GM23338 (cell line): ENCODE data around the gene CYB5R4. TPM values are rescaled to one million over a fixed set of nuclear protein-coding genes. Genes with fewer than 3 reads are reported as not detected.

Source experiments
- ATAC-seq: fragments of 200-7000 bp; cut with Tn5 transposase; 3 replicates; pipeline ENCODE4 v1.9.1; 2020
- DNase-seq: peaks from one replicate; pipeline ENCODE4 v3.0.0-alpha.2; 2015; ENCODE audit warnings: low spot score
- H2AFZ ChIP-seq: fragments of 200-600 bp; sonication (generic); 2 replicates; pipeline ENCODE4 v1.8.0; 2016; ENCODE audit warnings: antibody characterized with exemption, mild to moderate bottlenecking, moderate library complexity
- H3F3A ChIP-seq: fragments of 200-600 bp; sonication (generic); replicated peaks from 2 replicates; pipeline ENCODE4 v1.8.0; 2017; ENCODE audit warnings: antibody characterized with exemption, mixed run types, low read depth
- H3K27ac ChIP-seq: fragments of 200-600 bp; sonication (generic); 2 replicates; pipeline ENCODE4 v1.6.1; 2016; ENCODE audit warnings: low read depth
- H3K27me3 ChIP-seq: fragments of 200-600 bp; sonication (generic); 2 replicates; pipeline ENCODE4 v1.8.0; 2016; ENCODE audit warnings: mild to moderate bottlenecking, mixed run types, moderate library complexity; ENCODE audit not compliant: insufficient read depth
- H3K36me3 ChIP-seq: fragments of 200-600 bp; sonication (generic); 2 replicates; pipeline ENCODE4 v1.8.0; 2016; ENCODE audit warnings: mild to moderate bottlenecking; ENCODE audit not compliant: insufficient read depth
- H3K4me1 ChIP-seq: fragments of 200-600 bp; sonication (generic); 2 replicates; pipeline ENCODE4 v1.8.0; 2016; ENCODE audit warnings: mild to moderate bottlenecking, moderate library complexity; ENCODE audit not compliant: insufficient read depth
- H3K4me2 ChIP-seq: fragments of 200-600 bp; sonication (generic); 2 replicates; pipeline ENCODE4 v1.7.1; 2017; ENCODE audit warnings: mixed run types
- H3K4me3 ChIP-seq: fragments of 200-600 bp; sonication (generic); 2 replicates; pipeline ENCODE4 v1.6.1; 2016; ENCODE audit warnings: mixed run types
- H3K79me2 ChIP-seq: fragments of 200-600 bp; sonication (generic); replicated peaks from 2 replicates; pipeline ENCODE4 v1.8.0; 2017; ENCODE audit warnings: mild to moderate bottlenecking; ENCODE audit not compliant: insufficient read depth
- H3K9me2 ChIP-seq: fragments of 200-600 bp; sonication (generic); 2 replicates; pipeline ENCODE4 v1.8.0; 2017; ENCODE audit not compliant: insufficient read depth
- H4K20me1 ChIP-seq: fragments of 200-600 bp; sonication (generic); replicated peaks from 2 replicates; pipeline ENCODE4 v1.8.0; 2017; ENCODE audit warnings: mild to moderate bottlenecking; ENCODE audit not compliant: insufficient read depth
- H3K27ac Mint-ChIP-seq: 2 replicates; pipeline ENCODE4 v1.8.0; 2020; ENCODE audit warnings: inconsistent platforms, mild to moderate bottlenecking, moderate library complexity, mixed read lengths
- H3K27me3 Mint-ChIP-seq: 3 replicates; pipeline ENCODE4 v1.8.0; 2022; ENCODE audit warnings: low read depth, mild to moderate bottlenecking, moderate library complexity, mixed read lengths, inconsistent platforms; ENCODE audit not compliant: insufficient read depth, poor library complexity
- H3K36me3 Mint-ChIP-seq: 3 replicates; pipeline ENCODE4 v1.8.0; 2021; ENCODE audit warnings: low read depth, mild to moderate bottlenecking, inconsistent platforms, moderate library complexity, mixed read lengths
- H3K4me1 Mint-ChIP-seq: 3 replicates; pipeline ENCODE4 v1.8.0; 2020; ENCODE audit warnings: mild to moderate bottlenecking, inconsistent platforms, mixed read lengths
- H3K4me3 Mint-ChIP-seq: 3 replicates; pipeline ENCODE4 v1.8.0; 2021; ENCODE audit warnings: moderate library complexity, mild to moderate bottlenecking, inconsistent platforms, mixed read lengths
- H3K9me3 Mint-ChIP-seq: 3 replicates; pipeline ENCODE4 v1.8.0; 2020; ENCODE audit warnings: moderate library complexity, mild to moderate bottlenecking, inconsistent platforms, mixed read lengths
- EZH2phosphoT487 ChIP-seq: fragments of 200-600 bp; sonication (generic); IDR thresholded peaks from one replicate; pipeline ENCODE4 v1.8.1; 2018; ENCODE audit warnings: antibody characterized with exemption; ENCODE audit not compliant: unreplicated experiment
- POLR2AphosphoS5 ChIP-seq: IDR thresholded peaks from 2 replicates; pipeline ENCODE4 v1.6.1; 2016; ENCODE audit warnings: antibody characterized with exemption, low read depth
- polyA plus RNA-seq: library from polyadenylated mRNA; unstranded; fragments of >200 nt; fragmentation: Nextera tagmentation; extraction: Ambion mirVana; gene quantifications from 2 replicates; pipeline ENCODE4 v1.2.1, GENCODE V29; 2016
- total RNA-seq: library from RNA; depleted of rRNA; stranded (reverse); fragments of >200 nt; shearing (Covaris generic); gene quantifications from 2 replicates; pipeline ENCODE4 v1.2.3, GENCODE V29; 2014
- TF ChIP-seq, protein P1 (sequence below): fragments of 250-450 bp; sonication (Bioruptor Pico); IDR thresholded peaks from 2 replicates; pipeline ENCODE4 v1.5.0; 2020; ENCODE audit warnings: mild to moderate bottlenecking, moderate library complexity
- TF ChIP-seq, protein P2 (sequence below), 2 experiments: fragments of 200-600 bp in 1 of 2; sonication (generic) in 1 of 2; conservative IDR thresholded peaks; 2 replicates each; pipeline versions ENCODE4 v1.5.1 to v1.6.1; 2016 to 2017; ENCODE audit warnings: antibody characterized with exemption in 2 of 2, low read depth in 2 of 2, mild to moderate bottlenecking in 2 of 2, moderate library complexity in 1 of 2

The CYB5R4 gene
- total and polyA plus RNA-seq, 2 experiments from 2014 or later: 8.9 to 17.2 TPM

DNA sequence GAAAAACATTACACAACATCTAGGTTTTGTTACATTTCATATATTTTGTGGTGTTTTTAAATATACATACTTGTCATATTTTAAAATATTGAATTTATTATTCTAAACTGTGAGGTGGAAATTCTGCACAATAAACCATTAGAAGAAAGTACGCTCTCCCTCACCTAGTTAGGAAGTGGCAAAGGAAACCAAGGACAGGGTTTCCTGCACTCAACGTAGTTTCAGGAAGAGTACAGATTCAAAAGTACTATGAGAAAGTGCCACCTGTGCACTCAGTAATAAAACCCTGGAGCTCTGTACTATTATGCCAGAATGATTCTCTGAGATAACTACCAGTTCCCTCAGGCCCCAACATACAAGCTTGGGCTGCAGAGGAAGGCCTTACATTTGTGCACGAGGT is 119.5 kb downstream of the CYB5R4 start (continued):
- TF ChIP-seq, protein P1, sequence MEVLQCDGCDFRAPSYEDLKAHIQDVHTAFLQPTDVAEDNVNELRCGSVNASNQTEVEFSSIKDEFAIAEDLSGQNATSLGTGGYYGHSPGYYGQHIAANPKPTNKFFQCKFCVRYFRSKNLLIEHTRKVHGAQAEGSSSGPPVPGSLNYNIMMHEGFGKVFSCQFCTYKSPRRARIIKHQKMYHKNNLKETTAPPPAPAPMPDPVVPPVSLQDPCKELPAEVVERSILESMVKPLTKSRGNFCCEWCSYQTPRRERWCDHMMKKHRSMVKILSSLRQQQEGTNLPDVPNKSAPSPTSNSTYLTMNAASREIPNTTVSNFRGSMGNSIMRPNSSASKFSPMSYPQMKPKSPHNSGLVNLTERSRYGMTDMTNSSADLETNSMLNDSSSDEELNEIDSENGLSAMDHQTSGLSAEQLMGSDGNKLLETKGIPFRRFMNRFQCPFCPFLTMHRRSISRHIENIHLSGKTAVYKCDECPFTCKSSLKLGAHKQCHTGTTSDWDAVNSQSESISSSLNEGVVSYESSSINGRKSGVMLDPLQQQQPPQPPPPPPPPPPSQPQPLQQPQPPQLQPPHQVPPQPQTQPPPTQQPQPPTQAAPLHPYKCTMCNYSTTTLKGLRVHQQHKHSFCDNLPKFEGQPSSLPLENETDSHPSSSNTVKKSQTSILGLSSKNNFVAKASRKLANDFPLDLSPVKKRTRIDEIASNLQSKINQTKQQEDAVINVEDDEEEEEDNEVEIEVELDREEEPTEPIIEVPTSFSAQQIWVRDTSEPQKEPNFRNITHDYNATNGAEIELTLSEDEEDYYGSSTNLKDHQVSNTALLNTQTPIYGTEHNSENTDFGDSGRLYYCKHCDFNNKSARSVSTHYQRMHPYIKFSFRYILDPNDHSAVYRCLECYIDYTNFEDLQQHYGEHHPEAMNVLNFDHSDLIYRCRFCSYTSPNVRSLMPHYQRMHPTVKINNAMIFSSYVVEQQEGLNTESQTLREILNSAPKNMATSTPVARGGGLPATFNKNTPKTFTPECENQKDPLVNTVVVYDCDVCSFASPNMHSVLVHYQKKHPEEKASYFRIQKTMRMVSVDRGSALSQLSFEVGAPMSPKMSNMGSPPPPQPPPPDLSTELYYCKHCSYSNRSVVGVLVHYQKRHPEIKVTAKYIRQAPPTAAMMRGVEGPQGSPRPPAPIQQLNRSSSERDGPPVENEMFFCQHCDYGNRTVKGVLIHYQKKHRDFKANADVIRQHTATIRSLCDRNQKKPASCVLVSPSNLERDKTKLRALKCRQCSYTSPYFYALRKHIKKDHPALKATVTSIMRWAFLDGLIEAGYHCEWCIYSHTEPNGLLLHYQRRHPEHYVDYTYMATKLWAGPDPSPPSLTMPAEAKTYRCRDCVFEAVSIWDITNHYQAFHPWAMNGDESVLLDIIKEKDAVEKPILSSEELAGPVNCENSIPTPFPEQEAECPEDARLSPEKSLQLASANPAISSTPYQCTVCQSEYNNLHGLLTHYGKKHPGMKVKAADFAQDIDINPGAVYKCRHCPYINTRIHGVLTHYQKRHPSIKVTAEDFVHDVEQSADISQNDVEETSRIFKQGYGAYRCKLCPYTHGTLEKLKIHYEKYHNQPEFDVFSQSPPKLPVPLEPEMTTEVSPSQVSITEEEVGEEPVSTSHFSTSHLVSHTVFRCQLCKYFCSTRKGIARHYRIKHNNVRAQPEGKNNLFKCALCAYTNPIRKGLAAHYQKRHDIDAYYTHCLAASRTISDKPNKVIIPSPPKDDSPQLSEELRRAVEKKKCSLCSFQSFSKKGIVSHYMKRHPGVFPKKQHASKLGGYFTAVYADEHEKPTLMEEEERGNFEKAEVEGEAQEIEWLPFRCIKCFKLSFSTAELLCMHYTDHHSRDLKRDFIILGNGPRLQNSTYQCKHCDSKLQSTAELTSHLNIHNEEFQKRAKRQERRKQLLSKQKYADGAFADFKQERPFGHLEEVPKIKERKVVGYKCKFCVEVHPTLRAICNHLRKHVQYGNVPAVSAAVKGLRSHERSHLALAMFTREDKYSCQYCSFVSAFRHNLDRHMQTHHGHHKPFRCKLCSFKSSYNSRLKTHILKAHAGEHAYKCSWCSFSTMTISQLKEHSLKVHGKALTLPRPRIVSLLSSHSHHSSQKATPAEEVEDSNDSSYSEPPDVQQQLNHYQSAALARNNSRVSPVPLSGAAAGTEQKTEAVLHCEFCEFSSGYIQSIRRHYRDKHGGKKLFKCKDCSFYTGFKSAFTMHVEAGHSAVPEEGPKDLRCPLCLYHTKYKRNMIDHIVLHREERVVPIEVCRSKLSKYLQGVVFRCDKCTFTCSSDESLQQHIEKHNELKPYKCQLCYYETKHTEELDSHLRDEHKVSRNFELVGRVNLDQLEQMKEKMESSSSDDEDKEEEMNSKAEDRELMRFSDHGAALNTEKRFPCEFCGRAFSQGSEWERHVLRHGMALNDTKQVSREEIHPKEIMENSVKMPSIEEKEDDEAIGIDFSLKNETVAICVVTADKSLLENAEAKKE (CRISPR knock-in tag): no peak
- TF ChIP-seq EZH2phosphoT487: no peak

GRCh38 chr6:83984411-83984810 is 124.9 kb downstream of the CYB5R4 start:
- Histone ChIP-seq H3K36me3 (no peaks in the 10 kb centered on the region), H3K9me2 (peaks cover 12% of the 10 kb centered on the region; the same call in 1 of the 2 replicates), H3K27me3 (no peaks in the 10 kb centered on the region), H3K4me1 (no peaks in the 10 kb centered on the region), H3F3A (no peaks in the 10 kb centered on the region), H3K4me2 (no peak overlapping the region), H3K4me3 (no peak overlapping the region), H4K20me1 (no peaks in the 10 kb centered on the region), H3K79me2 (no peaks in the 10 kb centered on the region), H2AFZ (no peak overlapping the region), H3K27ac (no peak overlapping the region)
- Mint-ChIP-seq H3K27me3 (no peaks in the 10 kb centered on the region), H3K4me3 (no peak overlapping the region), H3K27ac (no peak overlapping the region), H3K36me3 (peaks cover 6% of the 10 kb centered on the region; the same call in 1 of the 3 replicates), H3K4me1 (no peaks in the 10 kb centered on the region), H3K9me3 (peaks cover 7% of the 10 kb centered on the region; the same call in 1 of the 3 replicates)
- TF ChIP-seq POLR2AphosphoS5 (no peak), EZH2phosphoT487 (no peak)
- TF ChIP-seq, protein P2, sequence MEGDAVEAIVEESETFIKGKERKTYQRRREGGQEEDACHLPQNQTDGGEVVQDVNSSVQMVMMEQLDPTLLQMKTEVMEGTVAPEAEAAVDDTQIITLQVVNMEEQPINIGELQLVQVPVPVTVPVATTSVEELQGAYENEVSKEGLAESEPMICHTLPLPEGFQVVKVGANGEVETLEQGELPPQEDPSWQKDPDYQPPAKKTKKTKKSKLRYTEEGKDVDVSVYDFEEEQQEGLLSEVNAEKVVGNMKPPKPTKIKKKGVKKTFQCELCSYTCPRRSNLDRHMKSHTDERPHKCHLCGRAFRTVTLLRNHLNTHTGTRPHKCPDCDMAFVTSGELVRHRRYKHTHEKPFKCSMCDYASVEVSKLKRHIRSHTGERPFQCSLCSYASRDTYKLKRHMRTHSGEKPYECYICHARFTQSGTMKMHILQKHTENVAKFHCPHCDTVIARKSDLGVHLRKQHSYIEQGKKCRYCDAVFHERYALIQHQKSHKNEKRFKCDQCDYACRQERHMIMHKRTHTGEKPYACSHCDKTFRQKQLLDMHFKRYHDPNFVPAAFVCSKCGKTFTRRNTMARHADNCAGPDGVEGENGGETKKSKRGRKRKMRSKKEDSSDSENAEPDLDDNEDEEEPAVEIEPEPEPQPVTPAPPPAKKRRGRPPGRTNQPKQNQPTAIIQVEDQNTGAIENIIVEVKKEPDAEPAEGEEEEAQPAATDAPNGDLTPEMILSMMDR (conservative IDR thresholded peaks at IDR 0.05; ENCODE audit: low read depth in 2 of 2): no peak
- DNase-seq (no peak), ATAC-seq (no peak)
